Fibroblast of lung (primary cell): ENCODE results near the gene APBB3. TPM values are rescaled to one million over a fixed set of nuclear protein-coding genes. Genes with fewer than 3 reads are reported as not detected.

Source experiments
- DNase-seq, 2 donors: peaks; one replicate each; pipeline versions ENCODE4 v3.0.0 to v3.0.0-alpha.2; 2010; ENCODE audit warnings: low read depth in 2 of 2
- H2AFZ ChIP-seq: 2 replicates; pipeline ENCODE4 v1.5.1; 2012; ENCODE audit warnings: low read length, control low read depth, inconsistent platforms
- H3K27ac ChIP-seq: 2 replicates; pipeline ENCODE4 v1.5.1; 2011; ENCODE audit warnings: low read length, control low read depth; ENCODE audit not compliant: insufficient read depth
- H3K27me3 ChIP-seq: 2 replicates; pipeline ENCODE4 v1.5.1; 2011; ENCODE audit warnings: mild to moderate bottlenecking, low read length; ENCODE audit not compliant: control insufficient read depth, insufficient read depth
- H3K36me3 ChIP-seq: 2 replicates; pipeline ENCODE4 v1.5.1; 2011; ENCODE audit warnings: low read length; ENCODE audit not compliant: control insufficient read depth, insufficient read depth
- H3K4me1 ChIP-seq: 2 replicates; pipeline ENCODE4 v1.5.1; 2011; ENCODE audit warnings: low read length; ENCODE audit not compliant: control insufficient read depth, insufficient read depth; ENCODE audit errors: extremely low read depth
- H3K4me2 ChIP-seq: 2 replicates; pipeline ENCODE4 v1.5.1; 2011; ENCODE audit warnings: low read length, control low read depth; ENCODE audit not compliant: insufficient read depth; ENCODE audit errors: extremely low read depth
- H3K4me3 ChIP-seq, 4 experiments: fragments of 200-600 bp in 1 of 4; sonication (generic) in 1 of 4; replicated peaks in 1 of 4; 2 replicates each; pipeline ENCODE4 v1.5.1; 2011 to 2016; ENCODE audit warnings: low read length in 4 of 4, low read depth in 3 of 4, mild to moderate bottlenecking in 3 of 4, control low read depth in 2 of 4, inconsistent platforms in 1 of 4, mixed read lengths in 1 of 4; ENCODE audit not compliant: insufficient read depth in 1 of 4; ENCODE audit errors: control extremely low read depth in 1 of 4
- H3K79me2 ChIP-seq: 2 replicates; pipeline ENCODE4 v1.5.1; 2012; ENCODE audit warnings: mild to moderate bottlenecking, low read length, inconsistent platforms; ENCODE audit not compliant: control insufficient read depth, insufficient read depth
- H3K9ac ChIP-seq: 2 replicates; pipeline ENCODE4 v1.5.1; 2011; ENCODE audit warnings: mild to moderate bottlenecking, low read length, control low read depth; ENCODE audit not compliant: insufficient read depth
- H3K9me3 ChIP-seq: 2 replicates; pipeline ENCODE4 v1.5.1; 2012; ENCODE audit warnings: low read depth, low read length; ENCODE audit not compliant: control insufficient read depth, insufficient read depth
- H4K20me1 ChIP-seq: 2 replicates; pipeline ENCODE4 v1.5.1; 2011; ENCODE audit warnings: low read length; ENCODE audit not compliant: control insufficient read depth, insufficient read depth; ENCODE audit errors: extremely low read depth
- CTCF ChIP-seq, 2 donors: IDR thresholded peaks in 1 of 2; conservative IDR thresholded peaks in 1 of 2; 1 replicate in 1 of 2; 2 replicates in 1 of 2; pipeline ENCODE4 v1.5.1; 2011 to 2012; ENCODE audit warnings: low read length in 2 of 2, control low read depth in 1 of 2, inconsistent platforms in 1 of 2, low read depth in 1 of 2, mild to moderate bottlenecking in 1 of 2
- EZH2 ChIP-seq: IDR thresholded peaks from 2 replicates; pipeline ENCODE4 v1.5.1; 2012; ENCODE audit warnings: low read length, control low read depth, mild to moderate bottlenecking; ENCODE audit errors: missing control alignments
- polyA plus RNA-seq, 2 donors: library from polyadenylated mRNA; depleted of rRNA in 1 of 2; stranded (reverse) in 1 of 2; unstranded in 1 of 2; fragments of >200 nt; gene quantifications; 2 replicates each; pipeline ENCODE4 v1.2.1, GENCODE V29; 2011 to 2012; ENCODE audit warnings: missing spikeins in 1 of 2
- total RNA-seq: library from RNA; depleted of rRNA; stranded (reverse); fragments of >200 nt; gene quantifications from 2 replicates; pipeline ENCODE4 v1.2.1, GENCODE V29; 2014

Gene APBB3
- total and polyA plus RNA-seq, 2 donors (not counting 1 experiment from before 2014, with no cell fraction given): 11.7 to 19.8 TPM

DNA sequence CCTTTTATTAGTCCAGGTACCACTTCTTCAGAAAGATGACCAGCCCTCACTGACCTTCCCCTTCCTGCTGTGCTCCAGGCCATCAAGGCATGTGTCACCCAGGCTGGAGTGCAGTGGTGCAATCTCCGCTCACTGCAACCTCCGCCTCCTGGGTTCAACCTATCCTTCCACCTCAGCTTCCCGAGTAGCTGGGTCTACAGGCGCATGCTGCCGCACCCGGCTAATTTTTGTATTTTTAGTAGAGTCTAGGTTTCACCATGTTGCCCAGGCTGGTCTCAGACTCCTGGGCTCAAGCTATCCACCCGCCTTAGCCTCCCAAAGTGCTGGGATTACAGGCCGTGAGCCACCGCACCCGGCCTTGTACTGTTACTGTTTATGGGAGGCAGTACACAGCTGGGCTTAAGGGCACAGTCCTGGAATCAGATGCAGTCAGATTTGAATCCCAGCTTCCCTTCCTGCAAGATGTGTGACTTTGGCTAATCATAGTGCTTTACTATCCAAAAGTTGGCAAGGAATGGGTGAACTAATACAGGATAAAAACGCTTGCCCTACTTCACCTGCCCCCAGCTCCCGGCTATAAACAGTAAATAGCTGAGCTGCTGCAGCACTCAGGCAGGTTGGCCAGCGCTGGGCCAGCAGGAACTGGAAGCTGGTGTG, 17.4 kb downstream of the APBB3 start:
- Histone ChIP-seq H3K4me2 (peak overlapping the region; percentile 49), H3K9me3 (no peaks in the 10 kb centered on the region), H3K4me1 (peaks cover 15% of the 10 kb centered on the region), H4K20me1 (peaks cover 2% of the 10 kb centered on the region), H2AFZ (peak overlapping the region; percentile 9), H3K4me3 (peak overlapping the region in 1 of 4 experiments; percentile 14), H3K27me3 (no peaks in the 10 kb centered on the region), H3K27ac (peak overlapping the region; percentile 80), H3K79me2 (peaks cover under 1% of the 10 kb centered on the region), H3K36me3 (peaks cover 21% of the 10 kb centered on the region), H3K9ac (peak overlapping the region; percentile 34)
- DNase-seq: no peak
- no peak for TF ChIP-seq CTCF (conservative IDR thresholded peaks at IDR 0.05 in 1 of 2, IDR thresholded peaks at IDR 0.05 in 1 of 2; ENCODE audit: low read depth in 1 of 2, low read length in 2 of 2)
- no peak for TF ChIP-seq EZH2

DNA sequence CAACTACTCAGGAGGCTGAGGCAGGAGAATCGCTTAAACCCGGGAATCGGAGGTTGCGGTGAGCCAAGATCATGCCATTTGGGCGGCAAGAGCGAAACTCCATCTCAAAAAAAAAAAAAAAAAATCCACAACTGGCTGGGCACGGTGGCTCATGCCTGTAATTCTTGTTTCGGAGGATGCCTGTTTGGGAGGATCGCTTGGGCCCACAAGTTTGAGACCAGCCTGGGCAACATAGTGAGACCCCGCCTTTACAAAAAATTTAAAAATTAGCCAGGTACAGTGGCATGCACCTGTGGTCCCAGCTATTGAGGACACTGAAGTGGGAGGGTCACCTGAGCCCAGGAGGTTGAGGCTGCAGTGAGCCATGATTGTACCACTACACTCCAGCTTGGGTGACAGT, 18.8 kb downstream of the APBB3 start:
- H3K4me1 ChIP-seq: peaks cover 15% of the 10 kb centered on the region
- DNase-seq: no peak
- no peaks in the 10 kb centered on the region for H3K9me3 ChIP-seq
- no peaks in the 10 kb centered on the region for H3K79me2 ChIP-seq
- peaks cover 2% of the 10 kb centered on the region for H4K20me1 ChIP-seq
- H3K4me2 ChIP-seq: no peak overlapping the region
- H3K27me3 ChIP-seq: no peaks in the 10 kb centered on the region
- no peak overlapping the region for H3K27ac ChIP-seq
- H3K9ac ChIP-seq: no peak overlapping the region
- no peak overlapping the region for H3K4me3 ChIP-seq
- no peak overlapping the region for H2AFZ ChIP-seq
- H3K36me3 ChIP-seq: peaks cover 11% of the 10 kb centered on the region
- TF ChIP-seq EZH2 (no peak), CTCF (conservative IDR thresholded peaks at IDR 0.05 in 1 of 2, IDR thresholded peaks at IDR 0.05 in 1 of 2; ENCODE audit: low read depth in 1 of 2, low read length in 2 of 2) (no peak)

DNA sequence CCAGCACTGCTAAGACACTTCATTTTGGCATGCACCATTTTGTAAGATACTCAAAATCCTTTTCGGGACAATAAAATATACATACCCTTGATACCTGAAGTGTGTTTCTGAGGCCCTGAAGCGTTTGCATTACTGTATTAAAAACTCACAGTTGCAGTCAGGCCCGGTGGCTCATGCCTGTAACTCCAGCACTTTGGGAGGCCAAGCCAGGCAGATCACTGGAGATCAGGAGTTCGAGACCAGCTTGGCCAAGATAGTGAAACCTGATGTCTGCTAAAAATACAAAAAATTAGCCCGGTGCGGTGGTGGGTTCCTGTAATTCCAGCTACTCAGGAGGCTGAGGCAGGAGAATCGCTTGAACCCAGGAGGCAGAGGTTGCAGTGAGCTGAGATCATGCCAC, 19.4 kb downstream of the APBB3 start:
- Histone ChIP-seq H3K9me3 (no peaks in the 10 kb centered on the region), H3K27ac (no peak overlapping the region), H4K20me1 (peaks cover 2% of the 10 kb centered on the region), H3K4me1 (peaks cover 15% of the 10 kb centered on the region), H3K4me3 (no peak overlapping the region), H3K4me2 (no peak overlapping the region), H3K9ac (no peak overlapping the region), H3K79me2 (no peaks in the 10 kb centered on the region), H2AFZ (no peak overlapping the region), H3K36me3 (peaks cover 6% of the 10 kb centered on the region), H3K27me3 (no peaks in the 10 kb centered on the region)
- DNase-seq: no peak
- no peak for TF ChIP-seq CTCF (conservative IDR thresholded peaks at IDR 0.05 in 1 of 2, IDR thresholded peaks at IDR 0.05 in 1 of 2; ENCODE audit: low read depth in 1 of 2, low read length in 2 of 2)
- TF ChIP-seq EZH2: no peak
